IgD-negative memory B cell (primary cell): ENCODE results near the gene EBF3. TPM values are rescaled to one million over a fixed set of nuclear protein-coding genes. Genes with fewer than 3 reads are reported as not detected.
A peak's percentile ranks its signal among the peaks of the same experiment; 100 is the strongest.

ENCODE experiments used
- H3K27ac Mint-ChIP-seq, 3 donors: one replicate each; pipeline ENCODE4 v1.8.0; 2020 to 2022; ENCODE audit warnings: mild to moderate bottlenecking in 3 of 3, mixed read lengths in 3 of 3, moderate library complexity in 1 of 3
- H3K27me3 Mint-ChIP-seq: one replicate; pipeline ENCODE4 v1.8.0; 2021; ENCODE audit warnings: mixed read lengths
- H3K36me3 Mint-ChIP-seq: one replicate; pipeline ENCODE4 v1.8.0; 2020; ENCODE audit warnings: mild to moderate bottlenecking, mixed read lengths
- H3K4me1 Mint-ChIP-seq, 3 donors: one replicate each; pipeline ENCODE4 v1.8.0; 2020 to 2022; ENCODE audit warnings: mixed read lengths in 3 of 3, mild to moderate bottlenecking in 1 of 3
- H3K4me3 Mint-ChIP-seq, 4 donors: one replicate each; pipeline ENCODE4 v1.8.0; 2020 to 2022; ENCODE audit warnings: mild to moderate bottlenecking in 4 of 4, mixed read lengths in 4 of 4, moderate library complexity in 3 of 4
- H3K9me3 Mint-ChIP-seq, 3 donors: one replicate each; pipeline ENCODE4 v1.8.0; 2020 to 2021; ENCODE audit warnings: mixed read lengths in 3 of 3, mild to moderate bottlenecking in 1 of 3
- polyA plus RNA-seq: library from polyadenylated mRNA; unstranded; fragments of 300-500 nt; fragmentation: Illumina TruSeq; gene quantifications from one replicate; pipeline ENCODE4 v1.2.3, GENCODE V29; 2021

EBF3 gene
- polyA plus RNA-seq, 1 donor from 2014 or later: not detected

GRCh38 chr10:129866894-129867293 is 97.2 kb downstream of the EBF3 start:
- Mint-ChIP-seq H3K36me3 (no peaks in the 10 kb centered on the region), H3K4me1 (peaks cover 0 to 6% (median 1%) of the 10 kb centered on the region in 3 donors), H3K9me3 (no peaks in the 10 kb centered on the region), H3K27me3 (no peaks in the 10 kb centered on the region), H3K4me3 (no peak overlapping the region), H3K27ac (no peak overlapping the region)

GRCh38 chr10:129865960-129866359 is 98.1 kb downstream of the EBF3 start:
- no peak overlapping the region for H3K27ac Mint-ChIP-seq
- H3K36me3 Mint-ChIP-seq: no peaks in the 10 kb centered on the region
- H3K27me3 Mint-ChIP-seq: no peaks in the 10 kb centered on the region
- peaks cover 0 to 1% (median 0%) of the 10 kb centered on the region in 3 donors for H3K4me1 Mint-ChIP-seq
- H3K9me3 Mint-ChIP-seq: no peaks in the 10 kb centered on the region
- no peak overlapping the region for H3K4me3 Mint-ChIP-seq

- Mint-ChIP-seq H3K9me3 (no peaks in the 10 kb centered on the region), H3K4me3 (no peak overlapping the region), H3K27ac (no peak overlapping the region), H3K27me3 (peaks cover under 1% of the 10 kb centered on the region), H3K36me3 (no peaks in the 10 kb centered on the region), H3K4me1 (no peaks in the 10 kb centered on the region)
Measured at GRCh38 chr10:129865413-129865812, 98.7 kb downstream of the EBF3 start.

- Mint-ChIP-seq H3K4me3 (no peak overlapping the region), H3K27ac (no peak overlapping the region), H3K9me3 (no peaks in the 10 kb centered on the region), H3K36me3 (peaks cover 2% of the 10 kb centered on the region), H3K27me3 (peaks cover 1% of the 10 kb centered on the region), H3K4me1 (no peaks in the 10 kb centered on the region)
Measured at GRCh38 chr10:129864601-129865126, 99.4 kb downstream of the EBF3 start.

- peaks cover 2% of the 10 kb centered on the region for H3K36me3 Mint-ChIP-seq
- H3K9me3 Mint-ChIP-seq: no peaks in the 10 kb centered on the region
- H3K4me1 Mint-ChIP-seq: no peaks in the 10 kb centered on the region
- peaks cover 1% of the 10 kb centered on the region for H3K27me3 Mint-ChIP-seq
- no peak overlapping the region for H3K27ac Mint-ChIP-seq
- H3K4me3 Mint-ChIP-seq: peak overlapping the region in 1 of 4 donors; percentile 68
Measured at GRCh38 chr10:129864082-129864481, 100.0 kb downstream of the EBF3 start.

- peaks cover 1% of the 10 kb centered on the region for H3K27me3 Mint-ChIP-seq
- H3K27ac Mint-ChIP-seq: no peak overlapping the region
- H3K36me3 Mint-ChIP-seq: peaks cover 2% of the 10 kb centered on the region
- no peaks in the 10 kb centered on the region for H3K4me1 Mint-ChIP-seq
- H3K4me3 Mint-ChIP-seq: no peak overlapping the region
- no peaks in the 10 kb centered on the region for H3K9me3 Mint-ChIP-seq
Measured at GRCh38 chr10:129863201-129863663, 100.8 kb downstream of the EBF3 start.

- Mint-ChIP-seq H3K36me3 (peaks cover 2% of the 10 kb centered on the region), H3K9me3 (no peaks in the 10 kb centered on the region), H3K27me3 (peaks cover 1% of the 10 kb centered on the region), H3K27ac (no peak overlapping the region), H3K4me3 (no peak overlapping the region), H3K4me1 (no peaks in the 10 kb centered on the region)
Measured at GRCh38 chr10:129861776-129862531, 102.1 kb downstream of the EBF3 start.

- peaks cover 5% of the 10 kb centered on the region for H3K36me3 Mint-ChIP-seq
- H3K4me3 Mint-ChIP-seq: no peak overlapping the region
- H3K4me1 Mint-ChIP-seq: no peaks in the 10 kb centered on the region
- H3K9me3 Mint-ChIP-seq: peaks cover 2 to 3% (median 2%) of the 10 kb centered on the region in 3 donors
- no peak overlapping the region for H3K27ac Mint-ChIP-seq
- H3K27me3 Mint-ChIP-seq: peaks cover 1% of the 10 kb centered on the region
Measured at GRCh38 chr10:129860396-129860795, 103.7 kb downstream of the EBF3 start.

GRCh38 chr10:129859536-129859935 is 104.5 kb downstream of the EBF3 start:
- Mint-ChIP-seq H3K36me3 (peaks cover 5% of the 10 kb centered on the region), H3K4me3 (no peak overlapping the region), H3K9me3 (peaks cover 2 to 3% (median 2%) of the 10 kb centered on the region in 3 donors), H3K27ac (no peak overlapping the region), H3K27me3 (peaks cover 1% of the 10 kb centered on the region), H3K4me1 (no peaks in the 10 kb centered on the region)

GRCh38 chr10:129857242-129857960 is 106.7 kb downstream of the EBF3 start:
- Mint-ChIP-seq H3K36me3 (peaks cover 5% of the 10 kb centered on the region), H3K4me1 (no peaks in the 10 kb centered on the region), H3K27me3 (peaks cover 1% of the 10 kb centered on the region), H3K9me3 (peaks cover 2 to 3% (median 2%) of the 10 kb centered on the region in 3 donors), H3K4me3 (peak overlapping the region in 1 of 4 donors; percentile 17), H3K27ac (peak overlapping the region in 1 of 3 donors; percentile 41)

- peaks cover 2 to 3% (median 2%) of the 10 kb centered on the region in 3 donors for H3K9me3 Mint-ChIP-seq
- no peak overlapping the region for H3K4me3 Mint-ChIP-seq
- no peak overlapping the region for H3K27ac Mint-ChIP-seq
- H3K4me1 Mint-ChIP-seq: no peaks in the 10 kb centered on the region
- peaks cover 5% of the 10 kb centered on the region for H3K36me3 Mint-ChIP-seq
- H3K27me3 Mint-ChIP-seq: peaks cover 1% of the 10 kb centered on the region
Measured at GRCh38 chr10:129855836-129856563, 108.1 kb downstream of the EBF3 start.

- H3K27me3 Mint-ChIP-seq: no peaks in the 10 kb centered on the region
- no peak overlapping the region for H3K4me3 Mint-ChIP-seq
- H3K9me3 Mint-ChIP-seq: peaks cover 2 to 3% (median 2%) of the 10 kb centered on the region in 3 donors
- H3K36me3 Mint-ChIP-seq: peaks cover 4% of the 10 kb centered on the region
- H3K27ac Mint-ChIP-seq: no peak overlapping the region
- H3K4me1 Mint-ChIP-seq: no peaks in the 10 kb centered on the region
Measured at GRCh38 chr10:129854796-129855705, 109.0 kb downstream of the EBF3 start.

GRCh38 chr10:129854158-129854557 is 109.9 kb downstream of the EBF3 start:
- Mint-ChIP-seq H3K9me3 (peaks cover 2 to 3% (median 2%) of the 10 kb centered on the region in 3 donors), H3K27ac (no peak overlapping the region), H3K27me3 (no peaks in the 10 kb centered on the region), H3K4me3 (no peak overlapping the region), H3K4me1 (no peaks in the 10 kb centered on the region), H3K36me3 (peaks cover 3% of the 10 kb centered on the region)

- peaks cover 3% of the 10 kb centered on the region for H3K36me3 Mint-ChIP-seq
- H3K27me3 Mint-ChIP-seq: no peaks in the 10 kb centered on the region
- peaks cover 2 to 3% (median 2%) of the 10 kb centered on the region in 3 donors for H3K9me3 Mint-ChIP-seq
- no peaks in the 10 kb centered on the region for H3K4me1 Mint-ChIP-seq
- H3K27ac Mint-ChIP-seq: no peak overlapping the region
- H3K4me3 Mint-ChIP-seq: no peak overlapping the region
Measured at GRCh38 chr10:129853562-129853903, 110.5 kb downstream of the EBF3 start.
